Measurements from ENCODE around the gene PPARGC1A.

The PPARGC1A gene

GRCh38 chr4:23856630-23857029 lies 33.2 kb downstream of the PPARGC1A start:
- TF ChIP-seq TAF1 (IDR thresholded peaks at IDR 0.05; ENCODE audit: borderline replicate concordance, low read depth, low read length), result no peak
- TF ChIP-seq POLR2AphosphoS5 (IDR thresholded peaks at IDR 0.05; ENCODE audit: low read depth, low read length), result no peak
- no peak for TF ChIP-seq POLR2A (IDR thresholded peaks at IDR 0.05; ENCODE audit: low read depth, low read length)
- DNase-seq (ENCODE audit: insufficient read length) (no peak), FAIRE-seq (no peak)

DNA sequence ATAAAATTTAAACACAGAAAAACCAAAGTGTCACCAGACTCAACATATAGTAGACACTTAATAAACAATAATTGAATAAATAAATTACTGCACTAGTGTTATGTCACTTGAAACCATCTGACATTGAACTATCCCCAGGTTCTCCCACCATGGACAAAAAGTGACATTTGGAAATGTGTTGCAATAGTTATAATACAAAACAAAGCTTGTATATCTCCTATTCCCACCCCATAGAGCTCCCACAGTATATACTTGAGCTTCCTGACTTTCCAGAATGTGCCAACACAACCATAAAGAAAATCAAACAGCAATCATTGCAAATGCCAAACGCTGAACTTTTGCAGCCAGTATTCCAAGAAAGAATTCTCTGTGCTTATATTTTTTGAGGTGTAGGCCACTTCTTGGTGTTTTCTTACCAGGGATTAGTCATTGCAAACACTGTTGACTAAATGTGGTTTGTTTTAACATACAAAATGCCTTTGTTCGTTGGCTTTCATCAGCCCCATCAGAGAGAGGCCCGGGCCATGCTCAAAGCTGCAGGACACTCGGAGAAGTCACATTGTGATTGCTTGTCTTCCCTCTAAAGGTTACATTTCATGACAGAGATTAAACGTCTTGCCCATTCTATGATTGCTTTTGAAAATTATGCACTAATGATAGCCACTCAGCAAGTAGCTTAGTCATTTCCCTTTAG lies 33.8 kb downstream of the PPARGC1A start:
- DNase-seq (ENCODE audit: insufficient read length), result no peak
- no peak for TF ChIP-seq POLR2A (IDR thresholded peaks at IDR 0.05; ENCODE audit: low read depth, low read length)
- no peak for TF ChIP-seq POLR2AphosphoS5 (IDR thresholded peaks at IDR 0.05; ENCODE audit: low read depth, low read length)
- TF ChIP-seq TAF1 (IDR thresholded peaks at IDR 0.05; ENCODE audit: borderline replicate concordance, low read depth, low read length), result no peak
- FAIRE-seq, result no peak

- TF ChIP-seq TAF1 (IDR thresholded peaks at IDR 0.05; ENCODE audit: borderline replicate concordance, low read depth, low read length) (no peak), POLR2AphosphoS5 (IDR thresholded peaks at IDR 0.05; ENCODE audit: low read depth, low read length) (no peak), POLR2A (IDR thresholded peaks at IDR 0.05; ENCODE audit: low read depth, low read length) (no peak)
- FAIRE-seq, result no peak
- no peak for DNase-seq (ENCODE audit: insufficient read length)
These were observed 35.7 kb downstream of the PPARGC1A start for GRCh38 chr4:23853986-23854660.

- no peak for DNase-seq (ENCODE audit: insufficient read length)
- no peak for TF ChIP-seq TAF1 (IDR thresholded peaks at IDR 0.05; ENCODE audit: borderline replicate concordance, low read depth, low read length)
- FAIRE-seq, result no peak
These were observed 38.4 kb downstream of the PPARGC1A start for GRCh38 chr4:23851464-23851863.

- TF ChIP-seq TAF1 (IDR thresholded peaks at IDR 0.05; ENCODE audit: borderline replicate concordance, low read depth, low read length), result no peak
- no peak for TF ChIP-seq POLR2AphosphoS5 (IDR thresholded peaks at IDR 0.05; ENCODE audit: low read depth, low read length)
- TF ChIP-seq POLR2A (IDR thresholded peaks at IDR 0.05; ENCODE audit: low read depth, low read length), result no peak
- DNase-seq (ENCODE audit: insufficient read length) (no peak), FAIRE-seq (no peak)
These were observed 42.7 kb downstream of the PPARGC1A start for GRCh38 chr4:23847158-23847557.

DNA sequence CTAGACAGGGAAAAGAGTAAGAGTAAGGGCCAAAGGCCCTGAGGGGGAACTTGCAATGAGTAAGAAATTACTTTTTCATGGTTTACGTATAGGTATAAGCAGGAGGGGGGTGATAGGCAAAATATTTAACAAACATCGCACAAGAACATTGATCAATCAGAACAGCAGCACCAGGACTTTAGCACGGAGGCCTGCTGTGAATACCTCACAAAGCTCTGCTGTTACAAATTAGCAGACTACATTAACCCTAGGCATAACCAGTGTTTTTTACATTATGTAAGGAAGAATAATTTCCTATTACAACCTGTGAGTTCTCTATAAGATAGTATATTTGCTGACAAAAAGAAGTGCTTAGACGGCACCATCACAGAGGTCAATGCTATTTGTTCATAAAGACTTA lies 44.9 kb downstream of the PPARGC1A start:
- FAIRE-seq (no peak), DNase-seq (ENCODE audit: insufficient read length) (no peak)
- TF ChIP-seq TAF1 (IDR thresholded peaks at IDR 0.05; ENCODE audit: borderline replicate concordance, low read depth, low read length) (no peak), POLR2A (IDR thresholded peaks at IDR 0.05; ENCODE audit: low read depth, low read length) (no peak), POLR2AphosphoS5 (IDR thresholded peaks at IDR 0.05; ENCODE audit: low read depth, low read length) (no peak)

DNA sequence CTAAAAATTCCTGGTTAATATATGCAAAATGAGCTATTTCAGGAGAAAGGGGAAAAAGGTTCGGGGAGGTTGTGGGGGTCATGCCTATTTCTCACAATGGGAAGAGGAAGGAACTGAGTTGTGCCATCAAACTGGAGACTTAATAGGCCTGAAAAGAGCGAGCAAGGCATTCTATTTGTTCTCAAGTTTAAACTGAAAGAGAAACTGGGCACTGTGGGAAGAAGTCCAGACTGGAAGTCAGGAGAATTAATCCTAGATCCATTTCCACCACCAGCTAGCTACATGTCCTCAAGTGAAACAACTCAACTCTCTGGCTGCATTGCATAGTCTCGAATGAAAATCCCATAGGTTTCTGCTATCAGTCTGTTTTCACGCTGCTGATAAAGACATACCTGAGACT lies 50.6 kb downstream of the PPARGC1A start:
- DNase-seq (ENCODE audit: insufficient read length), result no peak
- no peak for TF ChIP-seq POLR2A (IDR thresholded peaks at IDR 0.05; ENCODE audit: low read depth, low read length)
- no peak for TF ChIP-seq TAF1 (IDR thresholded peaks at IDR 0.05; ENCODE audit: borderline replicate concordance, low read depth, low read length)
- TF ChIP-seq POLR2AphosphoS5 (IDR thresholded peaks at IDR 0.05; ENCODE audit: low read depth, low read length), result no peak
- FAIRE-seq, result no peak

GRCh38 chr4:23838607-23839006 lies 51.2 kb downstream of the PPARGC1A start:
- FAIRE-seq (no peak), DNase-seq (ENCODE audit: insufficient read length) (no peak)
- TF ChIP-seq TAF1 (IDR thresholded peaks at IDR 0.05; ENCODE audit: borderline replicate concordance, low read depth, low read length) (no peak), POLR2A (IDR thresholded peaks at IDR 0.05; ENCODE audit: low read depth, low read length) (no peak), POLR2AphosphoS5 (IDR thresholded peaks at IDR 0.05; ENCODE audit: low read depth, low read length) (no peak)

GRCh38 chr4:23838131-23838530 lies 51.7 kb downstream of the PPARGC1A start:
- DNase-seq (ENCODE audit: insufficient read length), result no peak
- FAIRE-seq, result no peak
- TF ChIP-seq POLR2A (IDR thresholded peaks at IDR 0.05; ENCODE audit: low read depth, low read length), result no peak
- TF ChIP-seq TAF1 (IDR thresholded peaks at IDR 0.05; ENCODE audit: borderline replicate concordance, low read depth, low read length), result no peak
- no peak for TF ChIP-seq POLR2AphosphoS5 (IDR thresholded peaks at IDR 0.05; ENCODE audit: low read depth, low read length)

DNA sequence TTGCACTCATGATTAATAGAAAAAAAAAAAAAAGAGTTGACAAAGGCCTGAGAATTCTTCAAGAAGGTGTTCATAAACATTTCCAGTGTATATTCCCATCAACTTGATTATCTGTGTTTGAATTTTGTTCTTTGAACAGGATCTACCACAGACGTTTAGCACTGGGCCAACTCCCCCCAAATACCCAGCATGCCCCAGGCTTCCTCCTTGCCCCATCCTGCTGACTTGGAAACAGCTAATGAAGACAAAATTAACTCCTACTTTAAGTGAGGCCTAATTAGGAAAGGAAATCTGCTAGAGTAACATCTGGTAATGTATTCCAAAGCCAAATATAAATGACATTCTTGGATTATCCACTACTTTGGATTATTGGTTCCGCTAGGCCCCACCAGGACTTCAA lies 52.5 kb downstream of the PPARGC1A start:
- no peak for TF ChIP-seq POLR2A (IDR thresholded peaks at IDR 0.05; ENCODE audit: low read depth, low read length)
- DNase-seq (ENCODE audit: insufficient read length), result no peak
- FAIRE-seq, result no peak

GRCh38 chr4:23835774-23836478 lies 53.9 kb downstream of the PPARGC1A start:
- FAIRE-seq, result no peak
- TF ChIP-seq POLR2AphosphoS5 (IDR thresholded peaks at IDR 0.05; ENCODE audit: low read depth, low read length) (no peak), POLR2A (IDR thresholded peaks at IDR 0.05; ENCODE audit: low read depth, low read length) (no peak), TAF1 (IDR thresholded peaks at IDR 0.05; ENCODE audit: borderline replicate concordance, low read depth, low read length) (no peak)
- no peak for DNase-seq (ENCODE audit: insufficient read length)

GRCh38 chr4:23828779-23829178 lies 61.1 kb downstream of the PPARGC1A start:
- no peak for FAIRE-seq
- TF ChIP-seq POLR2AphosphoS5 (IDR thresholded peaks at IDR 0.05; ENCODE audit: low read depth, low read length) (no peak), POLR2A (IDR thresholded peaks at IDR 0.05; ENCODE audit: low read depth, low read length) (no peak), TAF1 (IDR thresholded peaks at IDR 0.05; ENCODE audit: borderline replicate concordance, low read depth, low read length) (no peak)
- no peak for DNase-seq (ENCODE audit: insufficient read length)
